ENCODE data around the gene KCNG2. TPM values are rescaled to one million over a fixed set of nuclear protein-coding genes. Genes with fewer than 3 reads are reported as not detected.

The KCNG2 gene
- total RNA-seq, 1 donor from 2014 or later = not detected

DNA sequence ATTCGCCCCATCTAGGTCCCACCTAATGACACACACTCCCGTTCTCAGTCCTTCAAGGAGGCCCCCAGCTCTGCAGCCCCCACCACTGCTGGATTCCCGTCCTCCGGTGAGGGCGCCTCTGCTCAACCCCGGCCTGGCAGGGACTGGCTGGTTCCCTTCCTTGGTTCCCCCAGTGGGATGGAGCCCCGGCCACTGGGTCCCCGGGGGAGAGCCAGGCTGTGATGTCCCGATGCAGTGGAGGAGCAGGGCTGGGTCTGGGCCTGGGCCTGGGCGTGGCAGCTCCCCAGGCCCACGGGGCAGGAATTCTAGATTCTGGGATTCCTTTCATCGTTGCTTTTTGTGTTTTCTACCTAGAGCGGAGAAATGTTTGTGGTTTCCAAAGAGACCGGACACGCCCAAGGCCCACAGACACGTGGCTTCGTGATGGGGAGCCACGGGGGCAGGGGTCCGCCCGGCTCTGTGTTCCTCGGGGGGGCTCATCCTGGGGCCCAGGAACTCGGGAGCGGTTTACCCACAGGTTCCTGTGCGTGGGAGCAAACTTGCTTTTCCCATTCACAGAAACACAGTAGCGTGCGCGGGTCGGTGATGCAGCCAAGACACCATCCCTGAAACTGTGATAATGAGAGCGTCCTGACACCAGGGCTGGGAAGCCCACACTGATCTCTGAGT lies 86.7 kb downstream of the KCNG2 start:
- TF ChIP-seq, protein P1, sequence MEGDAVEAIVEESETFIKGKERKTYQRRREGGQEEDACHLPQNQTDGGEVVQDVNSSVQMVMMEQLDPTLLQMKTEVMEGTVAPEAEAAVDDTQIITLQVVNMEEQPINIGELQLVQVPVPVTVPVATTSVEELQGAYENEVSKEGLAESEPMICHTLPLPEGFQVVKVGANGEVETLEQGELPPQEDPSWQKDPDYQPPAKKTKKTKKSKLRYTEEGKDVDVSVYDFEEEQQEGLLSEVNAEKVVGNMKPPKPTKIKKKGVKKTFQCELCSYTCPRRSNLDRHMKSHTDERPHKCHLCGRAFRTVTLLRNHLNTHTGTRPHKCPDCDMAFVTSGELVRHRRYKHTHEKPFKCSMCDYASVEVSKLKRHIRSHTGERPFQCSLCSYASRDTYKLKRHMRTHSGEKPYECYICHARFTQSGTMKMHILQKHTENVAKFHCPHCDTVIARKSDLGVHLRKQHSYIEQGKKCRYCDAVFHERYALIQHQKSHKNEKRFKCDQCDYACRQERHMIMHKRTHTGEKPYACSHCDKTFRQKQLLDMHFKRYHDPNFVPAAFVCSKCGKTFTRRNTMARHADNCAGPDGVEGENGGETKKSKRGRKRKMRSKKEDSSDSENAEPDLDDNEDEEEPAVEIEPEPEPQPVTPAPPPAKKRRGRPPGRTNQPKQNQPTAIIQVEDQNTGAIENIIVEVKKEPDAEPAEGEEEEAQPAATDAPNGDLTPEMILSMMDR (conservative IDR thresholded peaks at IDR 0.05) = no peak
- Mint-ChIP-seq H3K27me3 (ENCODE audit: low read depth) (no peaks in the 10 kb centered on the region), H3K27ac (ENCODE audit: unreplicated experiment) (no peak overlapping the region), H3K4me3 (no peak overlapping the region), H3K4me1 (no peaks in the 10 kb centered on the region), H3K36me3 (ENCODE audit: low read depth) (peaks cover 4% of the 10 kb centered on the region), H3K9me3 (peaks cover 6% of the 10 kb centered on the region)
- no peak for DNase-seq (ENCODE audit: low read depth, low spot score)

DNA sequence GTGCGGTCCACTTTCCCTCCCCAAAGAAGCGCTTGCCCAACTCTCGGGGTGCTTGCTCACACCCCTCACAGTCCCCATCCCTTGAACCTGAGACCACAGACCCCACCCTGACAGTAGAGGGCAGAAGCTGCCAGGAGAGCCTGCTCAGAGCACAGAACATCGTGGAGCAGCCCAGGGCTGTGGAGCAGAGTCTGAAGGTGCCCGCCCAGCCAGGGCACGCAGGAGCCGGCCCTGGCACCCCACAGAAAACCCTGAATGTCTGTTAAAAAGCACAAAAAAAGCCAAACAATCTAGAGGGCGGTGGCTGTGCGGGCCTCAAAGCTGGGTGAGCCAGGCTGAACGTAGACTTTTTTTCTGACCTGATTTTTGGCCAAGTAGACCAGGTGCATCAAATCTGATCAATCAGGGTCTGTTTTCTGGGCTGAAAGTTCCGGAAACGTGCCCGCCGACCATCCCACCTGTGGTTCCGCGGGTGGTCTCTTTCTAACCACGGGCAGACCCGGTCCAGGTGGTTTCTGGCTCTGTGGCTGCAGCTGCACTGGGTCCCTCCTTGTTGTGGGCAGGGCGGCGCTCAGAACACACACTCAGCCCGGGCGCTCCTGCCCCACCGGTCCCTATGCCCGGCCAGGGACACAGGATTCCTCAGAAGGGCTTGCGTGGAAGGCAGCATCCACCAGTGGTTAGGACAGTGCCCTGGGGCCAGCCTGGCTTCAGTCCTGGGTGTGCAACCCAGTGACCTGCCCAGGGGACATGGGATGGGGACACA lies 87.4 kb downstream of the KCNG2 start:
- Mint-ChIP-seq H3K36me3 (ENCODE audit: low read depth) (peaks cover 8% of the 10 kb centered on the region), H3K27ac (ENCODE audit: unreplicated experiment) (no peak overlapping the region), H3K4me3 (no peak overlapping the region), H3K9me3 (peaks cover 8% of the 10 kb centered on the region), H3K4me1 (no peaks in the 10 kb centered on the region), H3K27me3 (ENCODE audit: low read depth) (no peaks in the 10 kb centered on the region)
- TF ChIP-seq, protein P1 (conservative IDR thresholded peaks at IDR 0.05) = no peak
- DNase-seq (ENCODE audit: low read depth, low spot score) = no peak

DNA sequence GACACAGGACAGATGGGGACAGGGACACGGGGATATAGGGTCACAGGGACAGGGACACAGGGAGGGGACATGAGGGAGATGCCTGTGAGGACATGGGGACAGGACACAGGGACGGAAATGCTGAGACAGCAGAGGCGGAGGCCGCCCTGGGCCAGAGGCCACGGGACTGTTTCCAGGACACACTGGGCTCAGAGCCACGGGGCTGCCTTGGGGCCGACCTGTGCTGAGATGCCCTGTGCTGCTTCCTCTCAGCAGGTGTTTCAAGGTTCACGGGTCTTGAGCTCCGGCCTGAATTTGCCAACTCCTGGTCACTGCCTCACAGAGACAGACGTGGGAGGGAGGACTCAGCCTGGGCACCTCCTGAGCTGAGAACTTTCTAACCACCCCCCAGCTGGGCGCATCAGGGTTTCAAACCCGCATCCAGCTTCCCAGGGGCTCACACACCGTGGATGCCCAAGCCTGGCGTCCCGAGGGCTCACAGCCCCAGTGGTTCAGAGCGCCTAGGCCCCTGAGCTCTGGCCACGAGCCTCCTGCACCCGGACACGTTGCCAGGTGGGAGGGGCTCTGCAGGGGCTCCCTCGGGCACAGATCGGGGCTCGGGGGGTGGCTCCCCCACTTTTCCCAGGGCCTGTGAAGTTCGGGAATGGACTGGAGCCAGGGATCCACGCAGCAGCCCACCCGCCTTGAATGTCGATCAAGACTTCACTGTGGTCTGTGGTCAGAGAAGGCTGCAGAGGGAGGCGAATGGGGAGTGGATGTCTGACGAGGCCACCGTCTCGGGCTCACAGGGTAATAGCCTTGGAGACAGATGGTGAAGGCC lies 89.7 kb downstream of the KCNG2 start:
- H3K27ac Mint-ChIP-seq (ENCODE audit: unreplicated experiment) = no peak overlapping the region
- H3K36me3 Mint-ChIP-seq (ENCODE audit: low read depth) = peaks cover 18% of the 10 kb centered on the region
- H3K27me3 Mint-ChIP-seq (ENCODE audit: low read depth) = no peaks in the 10 kb centered on the region
- TF ChIP-seq, protein P1 (conservative IDR thresholded peaks at IDR 0.05) = no peak
- H3K9me3 Mint-ChIP-seq = peaks cover 23% of the 10 kb centered on the region
- H3K4me3 Mint-ChIP-seq = no peak overlapping the region
- no peak for DNase-seq (ENCODE audit: low read depth, low spot score)
- H3K4me1 Mint-ChIP-seq = no peaks in the 10 kb centered on the region

DNA sequence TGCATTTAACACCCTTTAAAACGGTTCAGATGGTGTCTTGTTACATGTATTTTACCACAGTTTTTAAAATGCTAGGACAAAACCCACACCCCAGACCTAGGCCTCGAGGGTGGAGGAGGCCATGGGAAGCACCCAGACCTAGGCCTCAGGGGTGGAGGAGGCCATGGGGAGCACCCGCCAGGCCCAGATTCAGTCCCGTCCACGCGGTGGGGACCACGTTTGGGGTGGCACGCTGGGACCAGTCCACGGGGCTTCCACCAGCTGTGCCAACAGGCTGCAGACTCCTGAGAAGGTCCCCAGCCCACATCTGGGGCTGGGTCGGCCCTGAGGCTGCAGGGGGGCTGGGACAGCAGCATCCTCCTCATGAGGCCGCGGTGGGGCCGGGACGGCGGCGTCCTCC lies 90.3 kb downstream of the KCNG2 start:
- H3K9me3 Mint-ChIP-seq = peaks cover 28% of the 10 kb centered on the region

DNA sequence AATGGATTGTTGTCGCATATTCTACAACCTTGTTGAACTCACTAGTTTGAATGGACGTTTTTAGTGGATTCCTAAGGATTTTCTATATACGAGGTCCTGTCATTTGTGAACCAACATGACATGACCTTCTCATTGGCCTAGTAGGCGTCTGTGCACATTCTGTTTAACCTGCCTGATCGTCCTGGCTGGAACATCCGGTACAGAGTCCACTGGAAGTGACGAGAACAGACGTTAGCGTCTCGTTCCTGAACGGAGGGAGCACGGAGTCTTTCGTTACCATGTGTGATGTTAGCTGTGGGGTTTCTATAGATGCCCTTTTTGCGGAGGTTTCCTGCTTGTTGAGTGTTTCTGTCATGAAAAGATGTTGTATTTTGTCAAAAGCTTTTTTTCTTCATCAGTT lies 91.8 kb downstream of the KCNG2 start:
- no peak for DNase-seq (ENCODE audit: low read depth, low spot score)
- H3K27ac Mint-ChIP-seq (ENCODE audit: unreplicated experiment) = no peak overlapping the region
- no peaks in the 10 kb centered on the region for H3K4me1 Mint-ChIP-seq
- H3K4me3 Mint-ChIP-seq = no peak overlapping the region
- peaks cover 2% of the 10 kb centered on the region for H3K27me3 Mint-ChIP-seq (ENCODE audit: low read depth)
- peaks cover 34% of the 10 kb centered on the region for H3K36me3 Mint-ChIP-seq (ENCODE audit: low read depth)
- TF ChIP-seq, protein P1 (conservative IDR thresholded peaks at IDR 0.05) = no peak
- H3K9me3 Mint-ChIP-seq = peaks cover 39% of the 10 kb centered on the region

More for the DNA sequence above, 90.3 kb downstream of the KCNG2 start:
- TF ChIP-seq, protein P1 (conservative IDR thresholded peaks at IDR 0.05) = no peak
- Mint-ChIP-seq H3K36me3 (ENCODE audit: low read depth) (peaks cover 23% of the 10 kb centered on the region), H3K27ac (ENCODE audit: unreplicated experiment) (no peak overlapping the region), H3K27me3 (ENCODE audit: low read depth) (no peaks in the 10 kb centered on the region), H3K4me1 (no peaks in the 10 kb centered on the region), H3K4me3 (no peak overlapping the region)
- DNase-seq (ENCODE audit: low read depth, low spot score) = no peak
